A673 (cell line): ENCODE data around the gene DCTN3.

Experiments
- CTCF ChIP-seq: fragments of 300-800, 200-600 bp; sonication (generic); conservative IDR thresholded peaks from 2 replicates; pipeline ENCODE4 v1.5.1; 2017; ENCODE audit warnings: low read depth, mild to moderate bottlenecking, antibody characterized with exemption, low read length, moderate library complexity, mixed read lengths
- EZH2 ChIP-seq: fragments of 200-600 bp; sonication (generic); IDR thresholded peaks from 2 replicates; pipeline ENCODE4 v1.6.1; 2017; ENCODE audit warnings: borderline replicate concordance, low read depth, mild to moderate bottlenecking, mixed read lengths, antibody characterized with exemption, low read length; ENCODE audit not compliant: poor library complexity, severe bottlenecking

GRCh38 chr9:34610434-34611206, 9.7 kb downstream of the DCTN3 start:
- TF ChIP-seq CTCF = no peak
- TF ChIP-seq EZH2 = no peak
